ENCODE measurements around the gene LRMDA.

The LRMDA gene

DNA sequence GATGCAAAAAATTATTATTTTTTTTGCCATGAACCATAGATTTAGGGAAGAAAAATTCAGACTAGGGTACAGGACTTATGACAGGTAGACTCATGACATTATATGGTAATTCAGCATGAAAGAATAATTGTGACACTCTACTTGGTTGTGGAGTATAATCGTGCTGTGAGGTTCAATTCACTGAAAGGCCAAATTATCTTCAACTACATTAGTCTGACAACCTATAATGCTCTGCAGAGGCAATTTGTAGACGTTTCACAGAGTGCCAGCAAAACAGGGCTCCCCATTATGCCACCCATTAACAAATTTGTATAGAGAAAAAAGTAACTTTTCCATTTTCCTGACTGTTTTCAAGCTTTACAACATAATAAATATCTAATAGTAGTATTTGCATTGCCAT is 292.6 kb downstream of the LRMDA start:
- no peak overlapping the region for H3K4me3 ChIP-seq (ENCODE audit: low read depth, low read length)
- no peak for TF ChIP-seq CTCF (IDR thresholded peaks at IDR 0.05; ENCODE audit: borderline replicate concordance, insufficient read depth, low read depth, low read length)

- no peak overlapping the region for H3K4me3 ChIP-seq (ENCODE audit: low read depth, low read length)
- no peak for TF ChIP-seq CTCF (IDR thresholded peaks at IDR 0.05; ENCODE audit: borderline replicate concordance, insufficient read depth, low read depth, low read length)
Measured at GRCh38 chr10:75726522-75727483, 295.4 kb downstream of the LRMDA start.

DNA sequence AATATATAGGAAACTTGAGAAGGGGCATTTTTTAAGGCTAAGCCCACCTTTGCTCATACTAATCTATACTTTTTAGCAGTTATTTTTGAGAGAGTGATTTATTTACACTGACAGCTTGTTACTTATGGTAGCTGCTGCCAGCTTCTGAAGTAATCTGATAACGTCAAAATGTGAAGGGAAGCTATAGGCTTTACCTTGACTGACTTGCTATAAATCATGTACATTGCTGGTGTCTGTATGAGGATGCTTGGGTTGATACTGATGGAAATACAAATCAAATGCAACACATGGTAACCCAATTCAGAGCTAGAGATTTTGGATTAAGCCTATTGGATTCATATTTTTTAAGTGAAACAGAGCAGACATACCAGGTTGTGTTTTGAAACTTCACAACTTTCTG is 299.4 kb downstream of the LRMDA start:
- no peak for TF ChIP-seq CTCF (IDR thresholded peaks at IDR 0.05; ENCODE audit: borderline replicate concordance, insufficient read depth, low read depth, low read length)
- H3K4me3 ChIP-seq (ENCODE audit: low read depth, low read length): no peak overlapping the region

- TF ChIP-seq CTCF (IDR thresholded peaks at IDR 0.05; ENCODE audit: borderline replicate concordance, insufficient read depth, low read depth, low read length): no peak
- no peak overlapping the region for H3K4me3 ChIP-seq (ENCODE audit: low read depth, low read length)
Measured at GRCh38 chr10:75733135-75733890, 301.9 kb downstream of the LRMDA start.

DNA sequence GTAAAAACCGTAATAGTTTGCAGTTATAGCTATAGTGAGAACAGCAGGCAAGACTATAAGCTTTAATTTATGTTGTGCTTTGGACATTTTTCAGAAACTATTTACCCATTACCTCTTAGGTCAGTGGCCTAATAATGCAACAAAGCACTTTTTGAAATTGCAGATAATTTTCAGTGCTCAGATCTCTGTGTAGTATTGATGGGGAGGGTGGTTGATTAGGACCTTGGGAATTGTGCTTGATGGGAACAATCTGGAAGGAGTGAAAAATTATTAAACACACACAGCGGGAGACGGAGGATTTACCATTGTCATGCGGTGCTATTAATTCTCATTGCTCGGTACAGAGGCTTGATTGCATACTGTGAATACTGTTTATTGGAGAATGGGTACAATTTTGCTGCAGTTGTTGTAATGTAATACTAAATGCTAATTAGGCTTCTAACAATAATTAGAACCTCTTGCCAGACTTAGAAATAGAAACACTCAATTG is 304.8 kb downstream of the LRMDA start:
- no peak overlapping the region for H3K4me3 ChIP-seq (ENCODE audit: low read depth, low read length)
- no peak for TF ChIP-seq CTCF (IDR thresholded peaks at IDR 0.05; ENCODE audit: borderline replicate concordance, insufficient read depth, low read depth, low read length)

DNA sequence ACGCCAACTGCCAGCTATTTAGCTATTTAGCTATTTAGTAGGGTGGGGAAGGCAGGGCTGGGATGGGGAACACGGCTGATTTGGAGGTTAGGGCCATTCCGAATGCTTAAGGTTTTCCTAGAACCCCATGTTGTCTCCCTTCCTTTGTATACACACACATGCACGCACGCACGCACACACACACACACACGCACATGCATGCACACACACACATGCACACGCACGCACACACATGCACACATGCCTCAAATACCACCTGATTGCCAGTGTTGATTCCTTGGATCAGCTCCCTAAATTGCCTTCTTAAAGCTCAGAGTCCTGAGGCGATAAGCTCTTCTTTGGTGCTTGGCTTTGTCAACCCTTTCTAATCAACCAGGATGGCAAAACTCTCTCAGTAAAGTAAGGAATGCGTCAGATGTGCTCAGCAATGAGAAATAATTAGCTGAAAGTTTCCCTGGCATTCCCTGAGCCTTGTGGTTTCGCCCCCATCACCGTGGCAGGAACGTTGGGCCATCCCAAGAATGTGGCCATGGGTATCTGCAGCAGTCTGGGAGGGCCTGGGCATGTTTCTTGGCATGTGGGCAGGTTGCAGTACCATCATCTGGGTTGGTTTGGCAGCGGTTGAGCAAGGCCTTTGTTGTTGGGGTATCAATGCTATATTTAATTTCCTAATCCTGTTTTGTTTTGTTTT is 305.6 kb downstream of the LRMDA start:
- no peak overlapping the region for H3K4me3 ChIP-seq (ENCODE audit: low read depth, low read length)
- TF ChIP-seq CTCF (IDR thresholded peaks at IDR 0.05; ENCODE audit: borderline replicate concordance, insufficient read depth, low read depth, low read length): no peak
